AG09319 (cell line): ENCODE measurements around the gene AADACL3.

Experiments
- DNase-seq: peaks from one replicate; pipeline ENCODE4 v3.0.0-alpha.2; 2010; ENCODE audit warnings: low read depth; ENCODE audit errors: extremely low read depth
- CTCF ChIP-seq: IDR thresholded peaks from 2 replicates; pipeline ENCODE4 v1.5.1; 2011; ENCODE audit warnings: low read depth, mild to moderate bottlenecking, inconsistent platforms, low read length, moderate library complexity

Gene AADACL3

DNA sequence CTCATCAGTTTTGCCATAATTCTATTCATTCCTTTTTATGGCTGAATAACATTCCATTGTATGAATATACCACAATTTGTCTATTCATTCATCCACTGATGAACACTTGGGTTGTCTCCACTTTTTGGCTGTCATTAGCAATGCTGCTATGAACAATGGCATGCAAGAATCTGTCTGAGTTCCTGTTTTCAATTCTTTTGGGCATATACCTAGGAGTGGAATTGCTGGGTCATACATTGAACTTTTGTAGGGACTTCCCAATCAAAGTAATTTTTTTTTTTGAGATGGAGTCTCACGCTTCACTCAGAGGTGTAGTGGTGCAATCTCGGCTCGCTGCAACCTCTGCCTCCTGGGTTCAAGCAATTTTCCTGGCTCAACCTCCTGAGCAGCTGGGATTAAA lies 37.1 kb upstream of the AADACL3 start:
- DNase-seq, result no peak

GRCh38 chr1:12690156-12690555 lies 25.8 kb upstream of the AADACL3 start:
- DNase-seq, result no peak
- no peak for TF ChIP-seq CTCF

More for the DNA sequence above, 37.1 kb upstream of the AADACL3 start:
- no peak for TF ChIP-seq CTCF

DNA sequence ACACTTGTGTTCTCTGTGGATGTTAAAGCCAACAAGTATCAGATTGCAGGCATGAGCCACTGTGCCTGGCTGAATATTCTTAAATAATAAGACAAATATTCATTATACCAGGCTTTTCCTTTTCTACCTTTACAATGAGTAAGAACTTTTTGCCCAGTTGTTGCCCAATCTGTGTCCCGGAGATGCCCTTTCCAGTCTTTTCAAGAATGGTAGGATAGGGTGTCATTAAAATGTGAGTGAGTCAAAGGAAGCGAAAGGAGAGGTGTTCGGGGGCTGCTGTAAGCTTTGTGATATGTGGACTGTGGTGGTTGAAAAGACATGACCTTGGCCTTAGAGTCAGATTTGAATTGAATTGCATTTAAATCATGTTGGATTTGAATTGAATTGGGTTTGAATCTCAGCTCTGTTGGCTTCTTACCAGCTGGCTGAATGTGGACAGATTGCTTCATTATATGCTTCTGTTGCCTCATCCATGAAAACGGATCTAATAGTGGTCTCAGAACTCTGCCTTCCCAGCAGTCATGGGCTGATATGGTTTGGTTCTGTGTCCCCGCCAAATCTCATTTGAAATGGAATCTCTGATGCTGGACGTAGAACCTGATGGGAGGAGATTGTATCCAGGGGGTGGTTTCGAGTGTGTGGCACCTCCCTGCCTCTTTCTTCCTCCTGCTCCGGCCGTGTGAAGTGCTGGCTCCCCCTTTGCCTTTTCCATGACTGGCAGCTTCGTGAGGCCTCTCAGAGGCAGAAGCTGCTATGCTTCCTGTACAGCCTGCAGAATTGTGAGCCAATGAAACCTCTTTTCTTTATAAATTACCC lies 22.7 kb upstream of the AADACL3 start:
- DNase-seq, result no peak

GRCh38 chr1:12696658-12697057 lies 19.3 kb upstream of the AADACL3 start:
- TF ChIP-seq CTCF, result no peak
- DNase-seq, result no peak

More for the DNA sequence above, 22.7 kb upstream of the AADACL3 start:
- no peak for TF ChIP-seq CTCF

DNA sequence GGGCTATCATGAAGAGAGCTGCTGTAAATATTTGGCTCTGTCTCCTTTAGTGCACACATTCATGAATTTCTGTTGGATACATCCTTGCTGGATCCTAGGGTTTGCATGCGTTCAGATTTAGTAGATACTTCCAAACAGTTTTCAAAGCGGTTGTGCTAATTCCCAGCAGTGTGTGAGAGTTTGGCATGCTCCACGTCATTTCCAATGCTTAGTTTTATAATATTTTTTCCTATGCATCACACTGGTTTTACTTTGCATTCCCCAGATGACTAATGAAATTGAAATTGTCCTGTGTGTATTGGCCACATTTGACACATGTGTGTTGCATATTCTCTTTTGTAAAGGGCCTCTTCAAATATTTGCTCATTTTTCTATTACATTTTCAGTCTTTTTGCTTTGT lies 18.5 kb upstream of the AADACL3 start:
- DNase-seq, result no peak
- no peak for TF ChIP-seq CTCF

DNA sequence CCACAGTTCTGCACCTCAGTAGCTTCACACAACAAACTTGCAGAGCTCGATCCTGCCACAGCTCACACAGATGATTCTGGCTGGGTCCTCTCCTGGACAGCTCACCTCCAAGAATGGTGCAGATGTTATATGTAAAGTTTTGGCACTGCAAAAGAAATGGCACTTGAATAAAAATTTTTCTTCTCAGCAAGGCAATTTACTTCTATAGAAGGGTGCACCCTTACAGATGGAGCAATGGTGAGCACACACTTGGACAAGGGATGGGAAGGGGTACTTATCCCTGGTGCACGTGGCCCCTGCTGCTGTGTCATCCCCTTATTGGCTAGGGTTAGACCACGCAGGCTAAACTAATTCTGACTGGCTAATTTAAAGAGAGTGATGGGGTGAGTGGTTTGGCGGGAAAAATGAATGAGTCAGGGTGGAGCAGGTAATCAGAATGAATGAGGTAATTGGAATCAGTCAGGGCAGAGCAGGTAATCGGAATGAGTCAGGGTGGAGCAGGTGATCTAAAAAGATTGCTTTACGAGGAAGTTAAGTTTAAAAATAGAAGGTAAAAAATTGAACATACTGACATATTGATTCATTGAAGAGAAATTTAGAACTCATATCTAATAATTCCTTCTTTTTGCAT lies 12.0 kb upstream of the AADACL3 start:
- no peak for TF ChIP-seq CTCF
- DNase-seq, result no peak

- no peak for TF ChIP-seq CTCF
- DNase-seq, result no peak
These were observed 9.8 kb upstream of the AADACL3 start for GRCh38 chr1:12706061-12706460.
